Prostate gland (tissue), 2 donors: ENCODE data around the gene LRRTM1. TPM values are rescaled to one million over a fixed set of nuclear protein-coding genes. Genes with fewer than 3 reads are reported as not detected.

ENCODE experiments used
- DNase-seq: peaks from one replicate; pipeline ENCODE4 v3.0.0-alpha.2; 2019; ENCODE audit warnings: low spot score
- H3K27ac ChIP-seq, 2 donors: fragments of 200-600 bp; sonication (generic); 2 replicates each; pipeline ENCODE4 v1.5.1; 2017 to 2019
- H3K27me3 ChIP-seq: fragments of 200-600 bp; sonication (generic); replicated peaks from 2 replicates; pipeline ENCODE4 v1.5.1; 2019; ENCODE audit not compliant: insufficient read depth
- H3K36me3 ChIP-seq, 2 donors: fragments of 200-600 bp; sonication (generic); 1 replicate in 1 of 2; 2 replicates in 1 of 2; pipeline versions ENCODE4 v1.5.1 to v1.8.1; 2017 to 2019
- H3K4me1 ChIP-seq: fragments of 200-600 bp; sonication (generic); replicated peaks from 2 replicates; pipeline ENCODE4 v1.5.1; 2019
- H3K4me3 ChIP-seq, 2 donors: fragments of 200-600 bp; sonication (generic); 2 replicates each; pipeline ENCODE4 v1.5.1; 2017 to 2019
- H3K9me3 ChIP-seq: fragments of 200-600 bp; sonication (generic); 2 replicates; pipeline ENCODE4 v1.5.1; 2017
- CTCF ChIP-seq, 4 experiments: fragments of 200-600 bp in 2 of 4; fragments of 450-650 bp in 2 of 4; sonication (generic) in 2 of 4; IDR thresholded peaks; 1 replicate in 3 of 4; 2 replicates in 1 of 4; pipeline ENCODE4 v1.5.1; 2016 to 2019; ENCODE audit warnings: antibody characterized with exemption in 4 of 4, mild to moderate bottlenecking in 2 of 4, moderate library complexity in 2 of 4
- POLR2A ChIP-seq: fragments of 450-650 bp; IDR thresholded peaks from one replicate; pipeline ENCODE4 v1.6.1; 2016; ENCODE audit warnings: antibody characterized with exemption, mild to moderate bottlenecking
- POLR2AphosphoS5 ChIP-seq: sonication (generic); formaldehyde crosslinking; IDR thresholded peaks from one replicate; pipeline ENCODE4 v1.6.1; 2017; ENCODE audit warnings: antibody characterized with exemption
- WGBS: methylation state at CpG from one replicate; pipeline ENCODE4 v1.1.5; 2018; 5-methylcytosine and 5-hydroxymethylcytosine counted together
- intact Hi-C: fragments of 100-400 bp; cut with DNase I; formaldehyde crosslinking; loops from one replicate; pipeline ENCODE4 v1.14.2; 2022
- total RNA-seq, 2 donors: library from RNA; depleted of rRNA; stranded (reverse); fragments of >200 nt; gene quantifications; one replicate each; pipeline ENCODE4 v1.1.0, GENCODE V29; 2016

LRRTM1 gene
- total RNA-seq, 2 donors from 2014 or later, result 1.8 TPM; not detected in 1

GRCh38 chr2:80266231-80266630 lies 38.3 kb downstream of the LRRTM1 start:
- WGBS, result 94% methylated on average over 6 of the region's 6 CpGs

GRCh38 chr2:80259292-80259691 lies 45.3 kb downstream of the LRRTM1 start:
- TF ChIP-seq POLR2A, result no peak
- TF ChIP-seq CTCF (IDR thresholded peaks at IDR 0.05), result no peak
- TF ChIP-seq POLR2AphosphoS5, result no peak
- Histone ChIP-seq H3K9me3 (no peaks in the 10 kb centered on the region), H3K4me1 (no peaks in the 10 kb centered on the region), H3K27me3 (no peaks in the 10 kb centered on the region), H3K27ac (no peak overlapping the region), H3K4me3 (no peak overlapping the region), H3K36me3 (no peaks in the 10 kb centered on the region)
- intact Hi-C loops, result no loop called here
- DNase-seq, result no peak
- 86% methylated on average over 3 of the region's 3 CpGs for WGBS

More at GRCh38 chr2:80266231-80266630, 38.3 kb downstream of the LRRTM1 start:
- DNase-seq, result no peak
- H3K9me3 ChIP-seq, result no peaks in the 10 kb centered on the region
- no peaks in the 10 kb centered on the region for H3K27me3 ChIP-seq
- H3K4me3 ChIP-seq, result no peak overlapping the region
- H3K36me3 ChIP-seq, result no peaks in the 10 kb centered on the region
- H3K4me1 ChIP-seq, result no peaks in the 10 kb centered on the region
- no peak overlapping the region for H3K27ac ChIP-seq
- intact Hi-C loops, result no loop called here
- TF ChIP-seq POLR2AphosphoS5 (no peak), CTCF (IDR thresholded peaks at IDR 0.05) (no peak), POLR2A (no peak)

- H3K4me1 ChIP-seq, result no peaks in the 10 kb centered on the region
- no peak for DNase-seq
- no peaks in the 10 kb centered on the region for H3K27me3 ChIP-seq
- no peaks in the 10 kb centered on the region for H3K9me3 ChIP-seq
- no peak overlapping the region for H3K27ac ChIP-seq
- WGBS, result 82% methylated on average over 5 of the region's 5 CpGs
- no peak overlapping the region for H3K4me3 ChIP-seq
- TF ChIP-seq POLR2AphosphoS5, result no peak
- TF ChIP-seq CTCF (IDR thresholded peaks at IDR 0.05), result no peak
- no peak for TF ChIP-seq POLR2A
- no peaks in the 10 kb centered on the region for H3K36me3 ChIP-seq
- intact Hi-C loops, result no loop called here
Measured at GRCh38 chr2:80258793-80259192, 45.8 kb downstream of the LRRTM1 start.

GRCh38 chr2:80258341-80258740 lies 46.2 kb downstream of the LRRTM1 start:
- intact Hi-C loops, result no loop called here
- no peak for DNase-seq
- no peak overlapping the region for H3K27ac ChIP-seq
- no peaks in the 10 kb centered on the region for H3K9me3 ChIP-seq
- no peaks in the 10 kb centered on the region for H3K36me3 ChIP-seq
- H3K4me3 ChIP-seq, result no peak overlapping the region
- no peak for TF ChIP-seq POLR2AphosphoS5
- TF ChIP-seq CTCF (IDR thresholded peaks at IDR 0.05), result no peak
- no peak for TF ChIP-seq POLR2A
- no peaks in the 10 kb centered on the region for H3K27me3 ChIP-seq
- H3K4me1 ChIP-seq, result no peaks in the 10 kb centered on the region
- WGBS, result 78% methylated on average over 5 of the region's 5 CpGs

GRCh38 chr2:80257450-80257849 lies 47.1 kb downstream of the LRRTM1 start:
- H3K27me3 ChIP-seq, result no peaks in the 10 kb centered on the region
- H3K9me3 ChIP-seq, result no peaks in the 10 kb centered on the region
- intact Hi-C loops, result no loop called here
- DNase-seq, result no peak
- no peak overlapping the region for H3K4me3 ChIP-seq
- H3K4me1 ChIP-seq, result no peaks in the 10 kb centered on the region
- no peak for TF ChIP-seq POLR2A
- TF ChIP-seq CTCF (IDR thresholded peaks at IDR 0.05), result no peak
- no peak for TF ChIP-seq POLR2AphosphoS5
- H3K27ac ChIP-seq, result no peak overlapping the region
- 88% methylated on average over 4 of the region's 4 CpGs for WGBS
- H3K36me3 ChIP-seq, result no peaks in the 10 kb centered on the region
